HepG2 (cell line): Measurements from ENCODE around the gene VRK1. TPM values are rescaled to one million over a fixed set of nuclear protein-coding genes. Genes with fewer than 3 reads are reported as not detected.

ENCODE experiments used
- ATAC-seq: fragments of 200-7000 bp; cut with Tn5 transposase; 3 replicates; pipeline ENCODE4 v1.9.1; 2020; ENCODE audit warnings: mild to moderate bottlenecking, moderate library complexity
- BruUV-seq: library from RNA; stranded (reverse); fragments of 400-500 nt; replicated peaks from 2 replicates; lab custom pipeline; 2021; lab: Mats Ljungman, UMichigan
- CTCF ChIA-PET: fragments of 300-600 bp; formaldehyde crosslinking; extraction: SDS; loops from one replicate; lab custom pipeline; 2021; ENCODE audit warnings: low total read pairs, inconsistent platforms, low intra/inter-chr PET ratio; lab: Yijun Ruan, JAX
- POLR2A ChIA-PET: fragments of 350-600 bp; sonication (Branson Sonifier 250); formaldehyde crosslinking; loops from one replicate; lab custom pipeline; 2020; ENCODE audit warnings: antibody characterized with exemption, inconsistent platforms; lab: Yijun Ruan, JAX
- DNase-seq: peaks from one replicate; pipeline ENCODE4 v3.0.0-alpha.2; 2015; ENCODE audit warnings: low spot score
- FAIRE-seq: peaks from 3 replicates; lab custom pipeline; 2011; peaks lifted over from hg19 to GRCh38; lab: Jason Lieb, UNC
- H2AFZ ChIP-seq: one replicate; pipeline ENCODE4 v1.6.1; 2011; ENCODE audit warnings: low read length, inconsistent platforms
- H3K27ac ChIP-seq: fragments of 300-600 bp; 3 replicates; pipeline ENCODE4 v1.8.0; 2011; ENCODE audit warnings: mixed run types, mild to moderate bottlenecking, mixed read lengths, low read length, inconsistent platforms; ENCODE audit not compliant: insufficient read depth; ENCODE audit errors: extremely low read length
- H3K27me3 ChIP-seq, 2 experiments: fragments of 200-600 bp in 1 of 2; 2 replicates in 1 of 2; 3 replicates in 1 of 2; pipeline versions ENCODE4 v1.6.0 to v1.8.0; 2011; ENCODE audit warnings: low read length in 2 of 2, mild to moderate bottlenecking in 2 of 2, moderate library complexity in 2 of 2, inconsistent platforms in 1 of 2; ENCODE audit not compliant: insufficient read depth in 2 of 2, control insufficient read depth in 1 of 2
- H3K36me3 ChIP-seq, 2 experiments: fragments of 200-600 bp in 1 of 2; replicated peaks in 1 of 2; 2 replicates in 1 of 2; 3 replicates in 1 of 2; pipeline versions ENCODE4 v1.5.1 to v1.8.0; 2011; ENCODE audit warnings: low read length in 2 of 2, inconsistent platforms in 1 of 2; ENCODE audit not compliant: insufficient read depth in 2 of 2, control insufficient read depth in 1 of 2
- H3K4me1 ChIP-seq: 2 replicates; pipeline ENCODE4 v1.5.1; 2012; ENCODE audit warnings: low read length, inconsistent platforms; ENCODE audit not compliant: insufficient read depth
- H3K4me2 ChIP-seq: 2 replicates; pipeline ENCODE4 v1.6.0; 2011; ENCODE audit warnings: low read depth, low read length, inconsistent platforms
- H3K4me3 ChIP-seq, 3 experiments: fragments of 200-600 bp in 1 of 3; sonication (generic), shearing (Covaris generic) in 1 of 3; replicated peaks in 1 of 3; 2 replicates each; pipeline ENCODE4 v1.5.1; 2011 to 2016; ENCODE audit warnings: low read length in 3 of 3, inconsistent platforms in 2 of 3, low read depth in 2 of 3, mild to moderate bottlenecking in 2 of 3, control low read depth in 1 of 3, mixed read lengths in 1 of 3; ENCODE audit not compliant: insufficient read depth in 1 of 3
- H3K79me2 ChIP-seq: one replicate; pipeline ENCODE4 v1.6.1; 2011; ENCODE audit warnings: low read length, inconsistent platforms; ENCODE audit not compliant: insufficient read depth
- H3K9ac ChIP-seq: 2 replicates; pipeline ENCODE4 v1.6.0; 2011; ENCODE audit warnings: mild to moderate bottlenecking, low read depth, low read length, inconsistent platforms; ENCODE audit not compliant: insufficient read depth
- H3K9me3 ChIP-seq: 2 replicates; pipeline ENCODE4 v1.5.1; 2012; ENCODE audit warnings: mild to moderate bottlenecking, low read length
- H4K20me1 ChIP-seq: 2 replicates; pipeline ENCODE4 v1.6.0; 2011; ENCODE audit warnings: inconsistent platforms, mild to moderate bottlenecking, low read length, moderate library complexity; ENCODE audit not compliant: insufficient read depth
- ATF1 ChIP-seq: IDR thresholded peaks from 2 replicates; pipeline ENCODE4 v1.6.1; 2016; ENCODE audit warnings: mild to moderate bottlenecking, control low read depth
- CEBPB ChIP-seq: IDR thresholded peaks from 2 replicates; pipeline ENCODE4 v1.6.1; 2011; ENCODE audit warnings: low read depth, low read length, improper control_type of control experiment, borderline replicate concordance
- CEBPG ChIP-seq: IDR thresholded peaks from 2 replicates; pipeline ENCODE4 v1.6.1; 2016
- DNMT3B ChIP-seq: conservative IDR thresholded peaks from 2 replicates; pipeline ENCODE4 v1.6.1; 2016; ENCODE audit warnings: missing biosample characterization, control low read depth
- DRAP1 ChIP-seq: IDR thresholded peaks from 2 replicates; pipeline ENCODE4 v1.6.1; 2016; ENCODE audit warnings: missing genetic modification reagents, missing compliant biosample characterization
- JUNB ChIP-seq: sonication (generic); formaldehyde crosslinking; IDR thresholded peaks from 2 replicates; pipeline ENCODE4 v1.8.0; 2022; ENCODE audit warnings: missing genetic modification reagents, mild to moderate bottlenecking, borderline replicate concordance
- KLF15 ChIP-seq: sonication (generic); formaldehyde crosslinking; IDR thresholded peaks from 2 replicates; pipeline ENCODE4 v1.8.1; 2023; ENCODE audit warnings: borderline replicate concordance, mild to moderate bottlenecking, inconsistent platforms, missing genetic modification reagents, mixed read lengths
- MEIS2 ChIP-seq: sonication (generic); formaldehyde crosslinking; IDR thresholded peaks from 2 replicates; pipeline ENCODE4 v1.9.0; 2021; ENCODE audit warnings: mild to moderate bottlenecking, missing genetic modification reagents
- NR2F1 ChIP-seq, 2 experiments: fragments of 450-650 bp in 1 of 2; formaldehyde crosslinking in 1 of 2; IDR thresholded peaks; 2 replicates each; pipeline versions ENCODE4 v1.5.0 to v1.6.1; 2016 to 2020; ENCODE audit warnings: mild to moderate bottlenecking in 1 of 2, missing compliant biosample characterization in 1 of 2, missing genetic modification reagents in 1 of 2, moderate library complexity in 1 of 2
- PHB2 ChIP-seq: fragments of 450-650 bp; IDR thresholded peaks from 2 replicates; pipeline ENCODE4 v1.6.1; 2018; ENCODE audit not compliant: partially characterized antibody
- RBM39 ChIP-seq: fragments of 200-400 bp; formaldehyde crosslinking; IDR thresholded peaks from one replicate; pipeline ENCODE4 v1.6.1; 2018; ENCODE audit warnings: antibody characterized with exemption, mild to moderate bottlenecking, low read depth, low read length; ENCODE audit not compliant: poor library complexity, severe bottlenecking
- ZNF34 ChIP-seq: sonication (generic); formaldehyde crosslinking; IDR thresholded peaks from 2 replicates; pipeline ENCODE4 v1.4.0; 2020; ENCODE audit warnings: mild to moderate bottlenecking, missing genetic modification reagents, borderline replicate concordance
- ZNF503 ChIP-seq: sonication (generic); formaldehyde crosslinking; IDR thresholded peaks from 2 replicates; pipeline ENCODE4 v1.4.0; 2020; ENCODE audit warnings: missing genetic modification reagents
- ZNF557 ChIP-seq: sonication (generic); formaldehyde crosslinking; IDR thresholded peaks from 2 replicates; pipeline ENCODE4 v1.4.0; 2020; ENCODE audit warnings: missing genetic modification reagents
- ZNF639 ChIP-seq: conservative IDR thresholded peaks from 2 replicates; pipeline ENCODE4 v1.6.1; 2018; ENCODE audit warnings: missing genetic modification reagents
- ZNF776 ChIP-seq: sonication (generic); formaldehyde crosslinking; IDR thresholded peaks from 2 replicates; pipeline ENCODE4 v1.4.0; 2020; ENCODE audit warnings: mild to moderate bottlenecking, missing genetic modification reagents
- WGBS: methylation state at CpG from one replicate; pipeline ENCODE4 v1.1.6; 2017; ENCODE audit warnings: low lambda C conversion rate; 5-methylcytosine and 5-hydroxymethylcytosine counted together
- in situ Hi-C: cut with HindIII; loops from 2 replicates; pipeline ENCODE4 v1.10.0; 2017; ENCODE audit warnings: low pct_unique_long_range_greater_than_20kb; ENCODE audit not compliant: extremely low pct_ligation_motif_present
- intact Hi-C: fragments of 100-400 bp; cut with micrococcal nuclease; formaldehyde crosslinking; loops from one replicate; pipeline ENCODE4 v1.10.0; 2022; ENCODE audit not compliant: unreplicated experiment
- polyA plus RNA-seq, 8 experiments: library from polyadenylated mRNA; depleted of rRNA in 3 of 8; stranded (reverse) in 7 of 8; unstranded in 1 of 8; fragments of >200 nt; fragmentation: Illumina TruSeq in 4 of 8; extraction: Trizol in 4 of 8; gene quantifications; 2 replicates each; pipeline versions ENCODE4 v1.2.1 to v1.2.3, GENCODE V29; 2011 to 2016; ENCODE audit warnings: low read depth in 4 of 8, missing spikeins in 1 of 8, mixed read lengths in 1 of 8; ENCODE audit not compliant: insufficient read depth in 1 of 8
- total RNA-seq, 5 experiments: library from RNA; depleted of rRNA; stranded (reverse); fragments of >200 nt; fragmentation: Illumina TruSeq; extraction: Trizol; gene quantifications; 2 replicates each; pipeline ENCODE4 v1.2.3, GENCODE V29; 2016; ENCODE audit warnings: low read depth in 1 of 5

Gene VRK1
- total and polyA plus RNA-seq, 2 of the 13 experiments (the other 11 are each of a cell fraction or from before 2014, with no cell fraction given): 7.9 to 51.3 TPM

- intact Hi-C loops: no loop called here
- H3K4me2 ChIP-seq: no peak overlapping the region
- peaks cover 30% of the 10 kb centered on the region for H3K4me1 ChIP-seq
- H3K27me3 ChIP-seq: no peaks in the 10 kb centered on the region
- no peak overlapping the region for H3K9ac ChIP-seq
- in situ Hi-C loops: no loop called here
- H3K4me3 ChIP-seq: no peak overlapping the region
- no peak for FAIRE-seq
- no peak for ATAC-seq
- H3K27ac ChIP-seq: no peak overlapping the region
- H4K20me1 ChIP-seq: no peaks in the 10 kb centered on the region
- ChIA-PET POLR2A (no interaction called here), CTCF (no interaction called here)
- H3K9me3 ChIP-seq: no peaks in the 10 kb centered on the region
- TF ChIP-seq CEBPB (peak; percentile 91), ZNF639 (CRISPR knock-in tag) (no peak), CEBPG (CRISPR knock-in tag) (peak; percentile 52)
- BruUV-seq: no TSS peak
- H3K79me2 ChIP-seq: peaks cover 71% of the 10 kb centered on the region
- no peak for DNase-seq
- 69% methylated on average over 4 of the region's 4 CpGs for WGBS
- no peaks in the 10 kb centered on the region for H3K36me3 ChIP-seq
- no peak overlapping the region for H2AFZ ChIP-seq
Measured at GRCh38 chr14:96808619-96809406, 11.6 kb downstream of the VRK1 start.

DNA sequence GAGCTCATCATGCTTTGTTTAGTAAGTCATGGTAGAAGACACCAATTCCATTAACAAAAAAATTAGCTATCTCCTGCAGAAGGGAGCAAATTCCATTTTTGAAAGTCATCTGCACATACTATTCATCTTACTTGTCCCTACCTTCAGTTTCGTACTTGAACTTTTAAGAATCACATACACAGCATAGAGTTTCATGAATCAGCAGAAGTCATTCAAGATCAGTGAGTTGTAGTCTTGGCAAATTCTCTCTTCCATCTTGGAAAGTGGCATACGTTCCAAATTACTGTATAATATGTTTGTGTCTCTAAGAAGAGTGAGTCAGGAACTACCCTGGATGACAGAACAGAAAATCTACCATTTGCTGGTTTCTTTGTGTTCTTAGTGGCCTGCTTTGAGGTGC is 14.1 kb downstream of the VRK1 start:
- H3K4me3 ChIP-seq: no peak overlapping the region
- H3K36me3 ChIP-seq: no peaks in the 10 kb centered on the region
- 100% methylated on average over 2 of the region's 2 CpGs for WGBS
- H3K4me1 ChIP-seq: peaks cover 27% of the 10 kb centered on the region
- POLR2A ChIA-PET: no interaction called here
- no peaks in the 10 kb centered on the region for H3K27me3 ChIP-seq
- no peak overlapping the region for H3K27ac ChIP-seq
- intact Hi-C loops: no loop called here
- no TSS peak for BruUV-seq
- H3K79me2 ChIP-seq: peaks cover 75% of the 10 kb centered on the region
- TF ChIP-seq DNMT3B (CRISPR knock-in tag) (no peak), ATF1 (no peak), PHB2 (no peak), RBM39 (no peak), ZNF34 (CRISPR knock-in tag) (no peak), ZNF503 (CRISPR knock-in tag) (no peak), MEIS2 (CRISPR knock-in tag) (no peak), JUNB (no peak), DRAP1 (no peak), ZNF776 (no peak), KLF15 (no peak), ZNF557 (CRISPR knock-in tag) (no peak), NR2F1 (CRISPR knock-in tag; IDR thresholded peaks at IDR 0.05) (no peak)
- TF ChIP-seq, all 625 proteins: peak for 0
- Histone ChIP-seq H4K20me1 (no peaks in the 10 kb centered on the region), H3K9ac (no peak overlapping the region), H2AFZ (no peak overlapping the region), H3K9me3 (no peaks in the 10 kb centered on the region), H3K4me2 (no peak overlapping the region)
- in situ Hi-C loops: no loop called here
- CTCF ChIA-PET: no interaction called here
- DNase-seq (no peak), FAIRE-seq (no peak), ATAC-seq (no peak)
